ENCODE data around the gene INTU. TPM values are rescaled to one million over a fixed set of nuclear protein-coding genes. Genes with fewer than 3 reads are reported as not detected.
"Not testable (repeated sequence)": the region's sequence is repeated elsewhere in the genome, so short reads cannot be mapped to it uniquely, and the experiment has no call there.

INTU gene
- total RNA-seq, result 10 to 100 TPM; 10.5 to 28.8 (median 18.0) TPM

- H3K9me3 ChIP-seq, result no peaks in the 10 kb centered on the region
- DNase-seq (ENCODE audit: low spot score in 2 of 2), result peak; percentile 88 to 93
- H3K27ac ChIP-seq, result peak within 1 kb of the TSS in 3 of 4 donors; percentile 4 to 81 (median 50)
- H3K27me3 ChIP-seq, result no peaks in the 10 kb centered on the region
- peak within 1 kb of the TSS; percentile 35 to 60 (median 54) for H3K4me3 ChIP-seq
- no peaks in the 10 kb centered on the region for H3K36me3 ChIP-seq
- H3K4me1 ChIP-seq, result peaks cover 0 to 19% (median 0%) of the 10 kb centered on the region in 4 donors
- WGBS, 2 donors, result 1 to 2% methylated on average over 38 of the region's 38 CpGs
- TF ChIP-seq EP300 (IDR thresholded peaks at IDR 0.05) (peak in 1 of 2 donors; percentile 54), POLR2A (IDR thresholded peaks at IDR 0.05) (peak in 1 of 2 donors; percentile 31), CTCF (IDR thresholded peaks at IDR 0.05) (no peak)
Observed at GRCh38 chr4:127632420-127633403, at the start of gene INTU. Gene INTU (plus strand): TSS chr4:127632957. CDS start chr4:127633035, 78 bp downstream.

GRCh38 chr4:127586496-127586895 is 46.3 kb upstream of the INTU start:
- H3K4me3 ChIP-seq; DNase-seq (ENCODE audit: low spot score in 2 of 2); H3K27me3 ChIP-seq; H3K27ac ChIP-seq; H3K4me1 ChIP-seq; H3K9me3 ChIP-seq; H3K36me3 ChIP-seq: not testable (repeated sequence)
- 59 to 61% methylated on average over 4 of the region's 4 CpGs for WGBS, 2 donors

- H3K36me3 ChIP-seq, result no peaks in the 10 kb centered on the region
- WGBS, 2 donors, result 0% methylated on average over 1 of the region's 1 CpG
- peaks cover 0 to 6% (median 0%) of the 10 kb centered on the region in 4 donors for H3K9me3 ChIP-seq
- DNase-seq (ENCODE audit: low spot score in 2 of 2), result no peak
- peaks cover 0 to 7% (median 0%) of the 10 kb centered on the region in 4 donors for H3K4me1 ChIP-seq
- no peak overlapping the region for H3K27ac ChIP-seq
- TF ChIP-seq CTCF (IDR thresholded peaks at IDR 0.05) (peak; percentile 16 to 56 (median 48)), EP300 (IDR thresholded peaks at IDR 0.05) (no peak), POLR2A (IDR thresholded peaks at IDR 0.05) (no peak)
- no peak overlapping the region for H3K4me3 ChIP-seq
- H3K27me3 ChIP-seq, result no peaks in the 10 kb centered on the region
Observed at GRCh38 chr4:127586922-127587571, 45.7 kb upstream of the INTU start.

- H3K9me3 ChIP-seq; H3K36me3 ChIP-seq; H3K27me3 ChIP-seq; H3K27ac ChIP-seq; H3K4me3 ChIP-seq; H3K4me1 ChIP-seq; DNase-seq (ENCODE audit: low spot score in 2 of 2): not testable (repeated sequence)
- WGBS, 2 donors, result 94 to 96% methylated on average over 8 of the region's 12 CpGs
Observed at GRCh38 chr4:127589153-127589552, 43.6 kb upstream of the INTU start.

- no peak for DNase-seq (ENCODE audit: low spot score in 2 of 2)
- no peaks in the 10 kb centered on the region for H3K36me3 ChIP-seq
- no peaks in the 10 kb centered on the region for H3K9me3 ChIP-seq
- H3K4me3 ChIP-seq, result no peak overlapping the region
- no peak overlapping the region for H3K27ac ChIP-seq
- H3K27me3 ChIP-seq, result no peaks in the 10 kb centered on the region
- no peaks in the 10 kb centered on the region for H3K4me1 ChIP-seq
- no peak for TF ChIP-seq POLR2A (IDR thresholded peaks at IDR 0.05)
- TF ChIP-seq CTCF (IDR thresholded peaks at IDR 0.05), result no peak
- TF ChIP-seq EP300 (IDR thresholded peaks at IDR 0.05), result no peak
Observed at GRCh38 chr4:127598656-127599055, 34.1 kb upstream of the INTU start.

GRCh38 chr4:127601029-127601428 is 31.7 kb upstream of the INTU start:
- peak in 1 of 5 experiments; percentile 17 for TF ChIP-seq CTCF (IDR thresholded peaks at IDR 0.05)
- TF ChIP-seq POLR2A (IDR thresholded peaks at IDR 0.05), result no peak
- TF ChIP-seq EP300 (IDR thresholded peaks at IDR 0.05), result no peak
- Histone ChIP-seq H3K36me3 (no peaks in the 10 kb centered on the region), H3K9me3 (no peaks in the 10 kb centered on the region), H3K27ac (no peak overlapping the region), H3K4me1 (no peaks in the 10 kb centered on the region), H3K4me3 (no peak overlapping the region), H3K27me3 (peaks cover 0 to 5% of the 10 kb centered on the region in 2 donors)
- WGBS, 2 donors, result 85 to 92% methylated on average over 1 of the region's 1 CpG
- DNase-seq (ENCODE audit: low spot score in 2 of 2), result no peak

Measured in tibial nerve (tissue), 4 donors.